H1 (cell line): Measurements from ENCODE around the gene TFF1. TPM values are rescaled to one million over a fixed set of nuclear protein-coding genes. Genes with fewer than 3 reads are reported as not detected.

Source experiments
- CTCF ChIA-PET: fragments of 300-600 bp; sonication (Branson Sonifier 250); formaldehyde crosslinking; loops from one replicate; lab custom pipeline; 2021; ENCODE audit not compliant: partially characterized antibody; lab: Charles Lee
- POLR2A ChIA-PET: fragments of 300-600 bp; sonication (Branson Sonifier 250); formaldehyde crosslinking; loops from one replicate; lab custom pipeline; 2021; ENCODE audit warnings: inconsistent platforms; ENCODE audit not compliant: partially characterized antibody; lab: Charles Lee
- DNase-seq, 2 experiments: peaks; one replicate each; pipeline versions ENCODE4 v3.0.0 to v3.0.0-alpha.2; 2010 to 2022; ENCODE audit warnings: low spot score in 2 of 2, low read depth in 1 of 2, mixed read lengths in 1 of 2
- FAIRE-seq: peaks from 2 replicates; lab custom pipeline; 2011; peaks lifted over from hg19 to GRCh38; lab: Jason Lieb, UNC
- H2AFZ ChIP-seq: 2 replicates; pipeline ENCODE4 v1.8.1; 2012; ENCODE audit warnings: low read length, inconsistent platforms
- H2AK5ac ChIP-seq: 2 replicates; pipeline ENCODE4 v1.6.1; 2013; ENCODE audit warnings: low read depth, low read length
- H2BK120ac ChIP-seq: replicated peaks from 2 replicates; pipeline ENCODE3; 2013; ENCODE audit warnings: low read depth, low read length, inconsistent platforms
- H2BK12ac ChIP-seq: 2 replicates; pipeline ENCODE4 v1.6.1; 2013; ENCODE audit warnings: low read depth, low read length
- H2BK15ac ChIP-seq: 2 replicates; pipeline ENCODE4 v1.6.1; 2013; ENCODE audit warnings: low read length
- H2BK20ac ChIP-seq: 2 replicates; pipeline ENCODE4 v1.6.1; 2013; ENCODE audit warnings: low read length
- H2BK5ac ChIP-seq: 2 replicates; pipeline ENCODE4 v1.6.1; 2013; ENCODE audit warnings: low read depth, low read length
- H3K14ac ChIP-seq: 2 replicates; pipeline ENCODE4 v1.6.1; 2013; ENCODE audit warnings: inconsistent platforms; ENCODE audit not compliant: insufficient read length
- H3K18ac ChIP-seq: 2 replicates; pipeline ENCODE4 v1.6.1; 2013; ENCODE audit warnings: low read length; ENCODE audit errors: extremely low read depth
- H3K23ac ChIP-seq: 2 replicates; pipeline ENCODE4 v1.6.1; 2013; ENCODE audit warnings: inconsistent platforms; ENCODE audit not compliant: insufficient read length
- H3K23me2 ChIP-seq: 2 replicates; pipeline ENCODE4 v1.6.1; 2013; ENCODE audit warnings: low read depth, low read length
- H3K27ac ChIP-seq: 2 replicates; pipeline ENCODE4 v1.6.1; 2011; ENCODE audit warnings: low read depth, low read length, inconsistent platforms
- H3K27me3 ChIP-seq, 4 experiments: replicated peaks in 1 of 4; 1 replicate in 1 of 4; 2 replicates in 3 of 4; pipeline versions ENCODE4 v1.6.1 to v1.8.1; 2011 to 2013; ENCODE audit warnings: low read length in 3 of 4, mild to moderate bottlenecking in 3 of 4, inconsistent platforms in 2 of 4, mixed read lengths in 2 of 4, moderate library complexity in 1 of 4; ENCODE audit not compliant: control insufficient read depth in 3 of 4, insufficient read depth in 3 of 4; ENCODE audit errors: extremely low read depth in 1 of 4
- H3K36me3 ChIP-seq, 4 experiments: 2 replicates each; pipeline versions ENCODE4 v1.6.1 to v1.8.1; 2011 to 2013; ENCODE audit warnings: mild to moderate bottlenecking in 4 of 4, low read length in 3 of 4, moderate library complexity in 2 of 4, control low read depth in 1 of 4, inconsistent platforms in 1 of 4; ENCODE audit not compliant: insufficient read depth in 4 of 4, control insufficient read depth in 2 of 4
- H3K4ac ChIP-seq: replicated peaks from 2 replicates; pipeline ENCODE3; 2013; ENCODE audit warnings: low read length, low read depth, mixed read lengths, inconsistent platforms; ENCODE audit not compliant: insufficient read length
- H3K4me1 ChIP-seq, 4 experiments: replicated peaks in 1 of 4; 1 replicate in 1 of 4; 2 replicates in 3 of 4; pipeline versions ENCODE4 v1.6.1 to v1.8.1; 2011 to 2013; ENCODE audit warnings: low read length in 3 of 4, inconsistent platforms in 2 of 4, mixed read lengths in 1 of 4; ENCODE audit not compliant: insufficient read depth in 4 of 4, control insufficient read depth in 3 of 4
- H3K4me2 ChIP-seq, 2 experiments: 2 replicates each; pipeline versions ENCODE4 v1.6.1 to v1.8.1; 2011 to 2013; ENCODE audit warnings: low read depth in 2 of 2, low read length in 2 of 2, control low read depth in 1 of 2, inconsistent platforms in 1 of 2, mild to moderate bottlenecking in 1 of 2; ENCODE audit not compliant: insufficient read depth in 1 of 2
- H3K4me3 ChIP-seq, 4 experiments: fragments of 200-600, 300-600 bp in 1 of 4; sonication (generic), shearing (Covaris generic), sonication (Bioruptor Twin) in 1 of 4; 2 replicates each; pipeline versions ENCODE4 v1.5.1 to v1.8.1; 2011 to 2016; ENCODE audit warnings: low read length in 4 of 4, low read depth in 3 of 4, control low read depth in 2 of 4, inconsistent platforms in 2 of 4, mild to moderate bottlenecking in 2 of 4, mixed read lengths in 1 of 4, moderate library complexity in 1 of 4; ENCODE audit not compliant: insufficient read depth in 2 of 4; ENCODE audit errors: extremely low read depth in 1 of 4
- H3K56ac ChIP-seq: replicated peaks from 2 replicates; pipeline ENCODE3; 2013; ENCODE audit warnings: low read depth, mild to moderate bottlenecking, mixed read lengths, low read length, inconsistent platforms; ENCODE audit not compliant: insufficient read length
- H3K79me1 ChIP-seq: 2 replicates; pipeline ENCODE4 v1.6.1; 2013; ENCODE audit warnings: low read depth, low read length, control low read depth
- H3K79me2 ChIP-seq, 2 experiments: 2 replicates each; pipeline versions ENCODE4 v1.6.1 to v1.8.1; 2012 to 2013; ENCODE audit warnings: low read length in 2 of 2, mild to moderate bottlenecking in 2 of 2, inconsistent platforms in 1 of 2; ENCODE audit not compliant: insufficient read depth in 2 of 2, control insufficient read depth in 1 of 2
- H3K9ac ChIP-seq, 4 experiments: replicated peaks in 1 of 4; 1 replicate in 1 of 4; 2 replicates in 3 of 4; pipeline versions ENCODE4 v1.6.1 to v1.8.1; 2011 to 2013; ENCODE audit warnings: low read depth in 3 of 4, low read length in 3 of 4, control low read depth in 2 of 4, mild to moderate bottlenecking in 2 of 4, moderate library complexity in 2 of 4, inconsistent platforms in 1 of 4; ENCODE audit errors: extremely low read depth in 1 of 4
- H3K9me3 ChIP-seq, 2 experiments: 2 replicates each; pipeline versions ENCODE4 v1.6.1 to v1.8.1; 2012 to 2013; ENCODE audit warnings: mild to moderate bottlenecking in 2 of 2, moderate library complexity in 2 of 2, control low read depth in 1 of 2, inconsistent platforms in 1 of 2, low read depth in 1 of 2, low read length in 1 of 2, mixed read lengths in 1 of 2; ENCODE audit not compliant: insufficient read depth in 2 of 2
- H4K20me1 ChIP-seq, 2 experiments: replicated peaks in 1 of 2; 2 replicates each; pipeline versions ENCODE3 to v1.8.1; 2011 to 2013; ENCODE audit warnings: inconsistent platforms in 2 of 2, low read length in 2 of 2, mild to moderate bottlenecking in 1 of 2; ENCODE audit not compliant: insufficient read depth in 2 of 2, control insufficient read depth in 1 of 2
- H4K5ac ChIP-seq: 2 replicates; pipeline ENCODE4 v1.6.1; 2013; ENCODE audit warnings: low read length, low read depth, mixed read lengths, inconsistent platforms; ENCODE audit not compliant: insufficient read length
- H4K8ac ChIP-seq: 2 replicates; pipeline ENCODE4 v1.8.0; 2013; ENCODE audit warnings: mild to moderate bottlenecking, moderate library complexity, low read length, inconsistent platforms; ENCODE audit not compliant: insufficient read depth; ENCODE audit errors: extremely low read depth
- H4K91ac ChIP-seq: replicated peaks from 2 replicates; pipeline ENCODE3; 2013; ENCODE audit warnings: low read length, mixed read lengths, inconsistent platforms; ENCODE audit not compliant: insufficient read length
- CREB1 ChIP-seq: IDR thresholded peaks from 2 replicates; pipeline ENCODE4 v1.6.1; 2012; ENCODE audit warnings: inconsistent platforms
- POLR2A ChIP-seq, 2 experiments: IDR thresholded peaks; 1 replicate in 1 of 2; 2 replicates in 1 of 2; pipeline ENCODE4 v1.6.1; 2011; ENCODE audit warnings: low read depth in 2 of 2, low read length in 2 of 2, mild to moderate bottlenecking in 2 of 2; ENCODE audit errors: control extremely low read depth in 1 of 2
- SAP30 ChIP-seq: fragments of 300-600 bp; sonication (generic); IDR thresholded peaks from 2 replicates; pipeline ENCODE4 v1.7.1; 2012; ENCODE audit warnings: low read length, moderate library complexity, mild to moderate bottlenecking, inconsistent platforms; ENCODE audit not compliant: insufficient read depth, insufficient replicate concordance
- WGBS, 2 experiments: shearing (Covaris generic) in 1 of 2; methylation state at CpG; one replicate each; pipeline versions ENCODE4 v1.1.6 to v1.1.7; 2013 to 2015; ENCODE audit warnings: low lambda C conversion rate in 2 of 2, mixed read lengths in 2 of 2, inconsistent platforms in 1 of 2, low coverage in 1 of 2, missing lambda C conversion rate in 1 of 2; ENCODE audit not compliant: insufficient replicate concordance in 2 of 2, insufficient coverage in 1 of 2, insufficient read length in 1 of 2; ENCODE audit errors: extremely low coverage in 1 of 2, missing lambda C conversion rate in 1 of 2; 5-methylcytosine and 5-hydroxymethylcytosine counted together
- polyA plus RNA-seq, 7 experiments: library from polyadenylated mRNA; depleted of rRNA in 3 of 7; stranded (reverse) in 5 of 7; unstranded in 2 of 7; fragments of >200 nt in 5 of 7; fragments of 200-250 nt in 2 of 7; gene quantifications; 1 replicate in 5 of 7; 2 replicates in 1 of 7; 4 replicates in 1 of 7; pipeline versions ENCODE4 v1.2.1 to v1.2.3, GENCODE V29; 2011 to 2013; ENCODE audit warnings: missing spikeins in 2 of 7, mixed read lengths in 2 of 7
- total RNA-seq: library from RNA; stranded (reverse); fragmentation: NEBNext Ultra II Directional; extraction: Animal tissue kit (Norgen Biotek cat#: 25700); gene quantifications from 2 replicates; pipeline ENCODE4 v1.2.1, GENCODE V29; 2021

Gene TFF1
- total and polyA plus RNA-seq, 2 of the 8 experiments (the other 6 are each of a cell fraction or from before 2014, with no cell fraction given): not detected

DNA sequence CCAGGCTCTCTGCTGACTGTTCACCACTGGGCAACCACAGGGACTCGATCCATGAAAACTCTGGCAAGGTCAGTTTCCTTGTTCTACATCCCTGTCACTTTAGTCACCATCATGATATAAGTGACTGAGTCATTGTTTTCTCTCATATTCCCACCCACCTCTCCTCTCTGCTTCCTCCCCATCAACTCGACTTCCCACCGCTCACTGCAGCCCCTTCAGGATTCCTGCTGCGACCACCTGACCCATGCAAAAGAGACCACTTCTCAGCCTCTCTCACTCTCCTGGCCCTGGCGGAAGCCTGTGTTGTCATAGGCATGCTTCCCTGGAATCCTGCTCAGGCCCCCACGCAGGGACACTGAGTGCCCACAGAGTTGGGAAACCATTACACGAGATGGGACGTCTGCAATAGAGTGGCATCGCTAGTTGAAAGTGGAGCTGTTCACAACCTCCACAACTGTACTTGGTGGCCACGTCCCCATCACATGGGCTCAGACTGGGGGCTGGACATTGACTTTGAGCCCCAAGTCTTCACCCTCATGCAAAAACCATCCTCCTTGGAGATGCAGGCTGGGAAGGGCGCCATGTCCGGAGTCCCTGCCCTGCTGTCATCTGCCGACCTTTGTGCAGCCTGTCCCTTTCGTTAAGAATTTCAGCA lies 13.8 kb downstream of the TFF1 start:
- H4K5ac ChIP-seq: no peak overlapping the region
- TF ChIP-seq POLR2A (IDR thresholded peaks at IDR 0.05; ENCODE audit: control extremely low read depth in 1 of 2, low read depth in 2 of 2, low read length in 2 of 2) (no peak), CREB1 (no peak), SAP30 (no peak)
- no peak for FAIRE-seq
- no peak overlapping the region for H3K27ac ChIP-seq
- H3K36me3 ChIP-seq: no peaks in the 10 kb centered on the region
- H3K9ac ChIP-seq: no peak overlapping the region
- CTCF ChIA-PET: interaction anchor here (1.0 to 2.1 kb wide), 2 partner anchors 14 to 16 kb away, joined by 3 to 8 read pairs; no protein-coding TSS in a partner anchor
- H4K20me1 ChIP-seq: no peaks in the 10 kb centered on the region
- H3K9me3 ChIP-seq: no peaks in the 10 kb centered on the region
- H3K23me2 ChIP-seq: no peaks in the 10 kb centered on the region
- WGBS, 2 experiments: 90% methylated on average over 14 of the region's 14 CpGs; no CpG with 5 or more reads in 1 of the 2 experiments
- no peak overlapping the region for H3K56ac ChIP-seq
- H4K8ac ChIP-seq: no peak overlapping the region
- H3K79me2 ChIP-seq: no peaks in the 10 kb centered on the region
- no peaks in the 10 kb centered on the region for H3K79me1 ChIP-seq
- no peak overlapping the region for H2BK120ac ChIP-seq
- no peak overlapping the region for H2AFZ ChIP-seq
- H3K4me3 ChIP-seq: no peak overlapping the region
- no peak overlapping the region for H3K4me2 ChIP-seq
- H3K4ac ChIP-seq: no peak overlapping the region
- H3K18ac ChIP-seq: no peak overlapping the region
- H3K23ac ChIP-seq: no peak overlapping the region
- H3K4me1 ChIP-seq: no peaks in the 10 kb centered on the region
- H3K14ac ChIP-seq: no peak overlapping the region
- POLR2A ChIA-PET: interaction anchor here (0.7 kb wide), 1 partner anchor 41 kb away, joined by 3 read pairs; no protein-coding TSS in a partner anchor
- H3K27me3 ChIP-seq: no peaks in the 10 kb centered on the region
- no peak overlapping the region for H2BK12ac ChIP-seq
- H2AK5ac ChIP-seq: no peak overlapping the region
- no peak for DNase-seq
- no peak overlapping the region for H2BK5ac ChIP-seq
- H4K91ac ChIP-seq: no peak overlapping the region
- no peak overlapping the region for H2BK15ac ChIP-seq
- H2BK20ac ChIP-seq: no peak overlapping the region
